IMR-90 (cell line): Measurements from ENCODE around the gene TRPC4. TPM values are rescaled to one million over a fixed set of nuclear protein-coding genes. Genes with fewer than 3 reads are reported as not detected.

Experiments used
- ATAC-seq: fragments of 200-7000 bp; cut with Tn5 transposase; 2 replicates; pipeline ENCODE4 v1.9.1; 2020; ENCODE audit warnings: low read depth, mild to moderate bottlenecking, moderate library complexity
- BruUV-seq: library from RNA; stranded (reverse); fragments of 400-500 nt; replicated peaks from 2 replicates; lab custom pipeline; 2021; lab: Mats Ljungman, UMichigan
- CTCF ChIA-PET: fragments of 300-600 bp; formaldehyde crosslinking; extraction: SDS; loops from one replicate; lab custom pipeline; 2021; ENCODE audit warnings: antibody characterized with exemption; lab: Yijun Ruan, JAX
- POLR2A ChIA-PET: fragments of 300-600 bp; sonication (Branson Sonifier 250); formaldehyde crosslinking; loops from one replicate; lab custom pipeline; 2022; ENCODE audit warnings: antibody characterized with exemption; ENCODE audit not compliant: unreplicated experiment; lab: Charles Lee
- DNase-seq: peaks from one replicate; pipeline ENCODE4 v3.0.0; 2013
- H2AFZ ChIP-seq: replicated peaks from 2 replicates; pipeline ENCODE3; 2013; ENCODE audit warnings: low read length, mild to moderate bottlenecking; ENCODE audit not compliant: poor library complexity
- H2AK5ac ChIP-seq: 2 replicates; pipeline ENCODE4 v1.6.1; 2013; ENCODE audit warnings: low read depth, low read length, inconsistent platforms
- H2AK9ac ChIP-seq: replicated peaks from 2 replicates; pipeline ENCODE3; 2013; ENCODE audit warnings: mild to moderate bottlenecking, low read depth, low read length, moderate library complexity; ENCODE audit not compliant: poor library complexity
- H2BK120ac ChIP-seq: 2 replicates; pipeline ENCODE4 v1.6.1; 2013; ENCODE audit warnings: low read depth, low read length, inconsistent platforms
- H2BK15ac ChIP-seq: 3 replicates; pipeline ENCODE4 v1.6.1; 2013; ENCODE audit warnings: low read depth, low read length, inconsistent platforms
- H2BK20ac ChIP-seq: 2 replicates; pipeline ENCODE4 v1.6.1; 2013; ENCODE audit warnings: low read depth, mild to moderate bottlenecking, inconsistent platforms, low read length, moderate library complexity
- H2BK5ac ChIP-seq: 2 replicates; pipeline ENCODE4 v1.6.1; 2013; ENCODE audit warnings: mild to moderate bottlenecking, low read depth, low read length, inconsistent platforms; ENCODE audit not compliant: poor library complexity, severe bottlenecking
- H3K14ac ChIP-seq: replicated peaks from 2 replicates; pipeline ENCODE4 v1.6.1; 2013; ENCODE audit warnings: low read depth, low read length, inconsistent platforms
- H3K18ac ChIP-seq: 2 replicates; pipeline ENCODE4 v1.6.1; 2013; ENCODE audit warnings: low read depth, low read length, control low read depth
- H3K23ac ChIP-seq: 2 replicates; pipeline ENCODE4 v1.6.1; 2013; ENCODE audit warnings: low read depth, low read length, inconsistent platforms
- H3K27ac ChIP-seq: 2 replicates; pipeline ENCODE4 v1.5.1; 2013; ENCODE audit warnings: mild to moderate bottlenecking, control low read depth, low read length; ENCODE audit not compliant: insufficient read depth
- H3K27me3 ChIP-seq: 2 replicates; pipeline ENCODE4 v1.6.1; 2013; ENCODE audit warnings: low read length; ENCODE audit not compliant: control insufficient read depth, insufficient read depth
- H3K36me3 ChIP-seq: 2 replicates; pipeline ENCODE4 v1.6.1; 2013; ENCODE audit warnings: low read length, mixed read lengths; ENCODE audit not compliant: control insufficient read depth, insufficient read depth
- H3K4ac ChIP-seq: 2 replicates; pipeline ENCODE4 v1.6.1; 2013; ENCODE audit warnings: low read depth, low read length, inconsistent platforms
- H3K4me1 ChIP-seq: 2 replicates; pipeline ENCODE4 v1.6.1; 2013; ENCODE audit warnings: low read length, mixed read lengths; ENCODE audit not compliant: control insufficient read depth, insufficient read depth
- H3K4me2 ChIP-seq: 2 replicates; pipeline ENCODE4 v1.6.1; 2013; ENCODE audit warnings: low read depth, mild to moderate bottlenecking, control low read depth, low read length, moderate library complexity
- H3K4me3 ChIP-seq: 2 replicates; pipeline ENCODE4 v1.5.1; 2013; ENCODE audit warnings: low read depth, mild to moderate bottlenecking, control low read depth, low read length, moderate library complexity; ENCODE audit not compliant: insufficient read depth
- H3K56ac ChIP-seq: 2 replicates; pipeline ENCODE4 v1.6.1; 2013; ENCODE audit warnings: low read length, inconsistent platforms; ENCODE audit not compliant: insufficient read depth; ENCODE audit errors: extremely low read depth
- H3K79me1 ChIP-seq, 2 experiments: 2 replicates each; pipeline ENCODE4 v1.6.1; 2013; ENCODE audit warnings: low read length in 2 of 2, inconsistent platforms in 1 of 2, low read depth in 1 of 2
- H3K9ac ChIP-seq: 2 replicates; pipeline ENCODE4 v1.6.1; 2013; ENCODE audit warnings: low read depth, low read length, control low read depth
- H3K9me1 ChIP-seq: 2 replicates; pipeline ENCODE4 v1.6.1; 2013; ENCODE audit warnings: low read length, inconsistent platforms; ENCODE audit not compliant: insufficient read depth
- H3K9me3 ChIP-seq: 2 replicates; pipeline ENCODE4 v1.6.1; 2013; ENCODE audit warnings: low read length; ENCODE audit not compliant: control insufficient read depth, insufficient read depth
- H4K20me1 ChIP-seq: 2 replicates; pipeline ENCODE4 v1.6.1; 2013; ENCODE audit warnings: low read length, inconsistent platforms; ENCODE audit not compliant: insufficient read depth
- H4K5ac ChIP-seq: 2 replicates; pipeline ENCODE4 v1.6.1; 2013; ENCODE audit warnings: mild to moderate bottlenecking, low read depth, low read length, control low read depth
- H4K8ac ChIP-seq, 2 experiments: 2 replicates each; pipeline ENCODE4 v1.6.1; 2013; ENCODE audit warnings: low read depth in 2 of 2, low read length in 2 of 2, control low read depth in 1 of 2, inconsistent platforms in 1 of 2
- H4K91ac ChIP-seq: 2 replicates; pipeline ENCODE4 v1.6.1; 2013; ENCODE audit warnings: low read depth, low read length, inconsistent platforms; ENCODE audit not compliant: insufficient read depth
- BHLHE40 ChIP-seq: fragments of 150-350 bp; IDR thresholded peaks from 2 replicates; pipeline ENCODE4 v1.6.1; 2016; ENCODE audit warnings: mild to moderate bottlenecking, low read depth, low read length
- CEBPB ChIP-seq: IDR thresholded peaks from 2 replicates; pipeline ENCODE4 v1.6.1; 2012; ENCODE audit warnings: low read depth, low read length, improper control_type of control experiment
- CHD1 ChIP-seq: IDR thresholded peaks from 2 replicates; pipeline ENCODE4 v1.6.1; 2012; ENCODE audit warnings: low read depth, low read length, improper control_type of control experiment
- FOS ChIP-seq: fragments of 150-350 bp; IDR thresholded peaks from 2 replicates; pipeline ENCODE4 v1.6.1; 2016; ENCODE audit warnings: low read depth, low read length
- MAFK ChIP-seq: IDR thresholded peaks from 2 replicates; pipeline ENCODE4 v1.6.1; 2012; ENCODE audit warnings: low read depth, low read length, improper control_type of control experiment
- MAZ ChIP-seq: IDR thresholded peaks from 2 replicates; pipeline ENCODE4 v1.6.1; 2012; ENCODE audit warnings: low read depth, mild to moderate bottlenecking, low read length, improper control_type of control experiment, moderate library complexity, borderline replicate concordance
- MXI1 ChIP-seq: IDR thresholded peaks from 2 replicates; pipeline ENCODE4 v1.6.1; 2012; ENCODE audit warnings: low read depth, mild to moderate bottlenecking, low read length, moderate library complexity, borderline replicate concordance
- NFE2L2 ChIP-seq: fragments of 150-350 bp; IDR thresholded peaks from 2 replicates; pipeline ENCODE4 v1.6.1; 2016; ENCODE audit warnings: low read depth, mild to moderate bottlenecking, low read length
- POLR2A ChIP-seq: IDR thresholded peaks from 2 replicates; pipeline ENCODE4 v1.6.1; 2012; ENCODE audit warnings: mild to moderate bottlenecking, low read depth, low read length
- RAD21 ChIP-seq: IDR thresholded peaks from 2 replicates; pipeline ENCODE4 v1.6.1; 2012; ENCODE audit warnings: low read length, improper control_type of control experiment
- RCOR1 ChIP-seq: IDR thresholded peaks from 2 replicates; pipeline ENCODE4 v1.6.1; 2012; ENCODE audit warnings: mild to moderate bottlenecking, low read length, improper control_type of control experiment; ENCODE audit not compliant: insufficient replicate concordance
- RFX5 ChIP-seq: IDR thresholded peaks from 2 replicates; pipeline ENCODE4 v1.8.0; 2012; ENCODE audit warnings: low read depth, mild to moderate bottlenecking, low read length, moderate library complexity
- SMC3 ChIP-seq: fragments of 150-350 bp; IDR thresholded peaks from 2 replicates; pipeline ENCODE4 v1.6.1; 2016; ENCODE audit warnings: low read depth, mild to moderate bottlenecking, antibody characterized with exemption, low read length, moderate library complexity
- WGBS, 2 experiments: methylation state at CpG; one replicate each; pipeline versions ENCODE4 v1.1.5 to v1.1.7; 2013; ENCODE audit warnings: missing lambda C conversion rate in 2 of 2; ENCODE audit not compliant: insufficient read length in 1 of 2; ENCODE audit errors: extremely low coverage in 2 of 2; 5-methylcytosine and 5-hydroxymethylcytosine counted together
- dilution Hi-C: fragments of 300-500 bp; cut with HindIII; formaldehyde crosslinking; loops from one replicate; pipeline ENCODE4 v1.14.3; 2018; ENCODE audit warnings: low sequenced_read_pairs; ENCODE audit not compliant: unreplicated experiment
- in situ Hi-C: fragments of 300-500 bp; cut with MboI; formaldehyde crosslinking; loops from 3 replicates; pipeline ENCODE4 v1.14.3; 2019; ENCODE audit warnings: low sequenced_read_pairs, inconsistent platforms, mixed read lengths
- intact Hi-C: fragments of 100-400 bp; cut with micrococcal nuclease; formaldehyde crosslinking; loops from 2 replicates; pipeline ENCODE4 v1.10.0; 2022
- polyA plus RNA-seq, 3 experiments: library from polyadenylated mRNA; depleted of rRNA; stranded (reverse); fragments of >200 nt; gene quantifications; 2 replicates each; pipeline ENCODE4 v1.2.3, GENCODE V29; 2012; ENCODE audit warnings: low replicate concordance in 1 of 3
- total RNA-seq: library from RNA; depleted of rRNA; stranded (reverse); fragments of >200 nt; gene quantifications from 2 replicates; pipeline ENCODE4 v1.2.3, GENCODE V29; 2012
- TF ChIP-seq, protein P1 (sequence below): fragments of 150-350 bp; IDR thresholded peaks from 2 replicates; pipeline ENCODE4 v1.6.1; 2017; ENCODE audit warnings: mild to moderate bottlenecking, antibody characterized with exemption, low read length, low read depth
- TF ChIP-seq, protein P2 (sequence below): conservative IDR thresholded peaks from 2 replicates; pipeline ENCODE4 v1.5.1; 2012; ENCODE audit warnings: mild to moderate bottlenecking, low read depth, low read length, improper control_type of control experiment
- TF ChIP-seq, protein P3 (sequence below): fragments of 150-350 bp; IDR thresholded peaks from 2 replicates; pipeline ENCODE4 v1.6.1; 2016; ENCODE audit warnings: low read depth, mild to moderate bottlenecking, low read length, moderate library complexity, borderline replicate concordance

Gene TRPC4
- total and polyA plus RNA-seq, 2 of the 4 experiments (the other 2 are of a cell fraction) = 1.9 to 5.2 TPM

DNA sequence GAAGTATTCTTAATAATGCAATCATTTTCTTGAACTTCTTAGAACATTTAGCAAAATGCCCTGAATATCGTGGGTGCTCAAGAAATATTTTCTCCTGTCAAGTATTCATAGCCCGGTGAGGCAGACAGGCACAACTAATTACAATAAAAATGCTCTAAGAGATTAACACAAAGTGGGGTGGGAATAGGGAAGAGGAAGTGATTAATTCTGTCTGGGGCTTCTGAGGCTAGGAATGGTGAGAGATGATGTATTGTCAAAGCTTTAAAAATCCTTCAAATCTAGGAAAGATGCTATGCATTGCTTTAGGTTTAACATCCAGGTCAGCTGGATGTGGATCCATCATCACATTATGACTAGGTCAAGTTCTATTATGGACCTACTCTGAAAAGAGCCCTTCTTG is 204.2 kb downstream of the TRPC4 start:
- H3K36me3 ChIP-seq = no peaks in the 10 kb centered on the region; the same call in 1 of the 2 replicates
- H2AK9ac ChIP-seq = no peak overlapping the region
- no peak overlapping the region; the same call in 1 of the 2 replicates for H3K4me2 ChIP-seq
- ATAC-seq (no peak), DNase-seq (no peak)
- H2AFZ ChIP-seq = no peak overlapping the region
- H3K4me1 ChIP-seq = peaks cover 7% of the 10 kb centered on the region; the same call in 1 of the 2 replicates
- H3K9me1 ChIP-seq = no peaks in the 10 kb centered on the region
- no TSS peak for BruUV-seq
- H2BK15ac ChIP-seq = no peak overlapping the region
- H4K91ac ChIP-seq = no peak overlapping the region
- POLR2A ChIA-PET = no interaction called here
- H3K56ac ChIP-seq = no peak overlapping the region
- no peak overlapping the region for H3K4ac ChIP-seq
- 0 out of 4 replicates have a peak overlapping the region, but pooled peaks of 1 of the 2 experiments have one; percentile 35 for H4K8ac ChIP-seq
- H3K14ac ChIP-seq = 0 out of 2 replicates have a peak overlapping the region, but pooled peaks have one; percentile 6
- H2BK20ac ChIP-seq = no peak overlapping the region
- intact Hi-C loops (no loop called here), in situ Hi-C loops (no loop called here), dilution Hi-C loops (no loop called here)
- peak overlapping the region; percentile 4 for H2BK5ac ChIP-seq
- H3K9ac ChIP-seq = no peak overlapping the region
- H3K27me3 ChIP-seq = no peaks in the 10 kb centered on the region
- no peak overlapping the region for H2BK120ac ChIP-seq
- no peak overlapping the region for H3K23ac ChIP-seq
- H2AK5ac ChIP-seq = no peak overlapping the region
- peak overlapping the region; percentile 86; the same call in 1 of the 2 replicates for H4K5ac ChIP-seq
- no peak overlapping the region for H3K27ac ChIP-seq
- no peaks in the 10 kb centered on the region for H3K79me1 ChIP-seq
- H3K18ac ChIP-seq = peak overlapping the region; percentile 63; the same call in 1 of the 2 replicates
- no peak overlapping the region for H3K4me3 ChIP-seq
- WGBS, 2 experiments = no CpG with 5 or more reads among the region's 2 CpGs
- no peaks in the 10 kb centered on the region for H3K9me3 ChIP-seq
- H4K20me1 ChIP-seq = no peaks in the 10 kb centered on the region
- CTCF ChIA-PET = interaction anchor here (0.5 to 0.7 kb wide), 2 partner anchors 9 to 1132 kb away, joined by 3 to 8 read pairs; no protein-coding TSS in a partner anchor
- TF ChIP-seq, protein P1, sequence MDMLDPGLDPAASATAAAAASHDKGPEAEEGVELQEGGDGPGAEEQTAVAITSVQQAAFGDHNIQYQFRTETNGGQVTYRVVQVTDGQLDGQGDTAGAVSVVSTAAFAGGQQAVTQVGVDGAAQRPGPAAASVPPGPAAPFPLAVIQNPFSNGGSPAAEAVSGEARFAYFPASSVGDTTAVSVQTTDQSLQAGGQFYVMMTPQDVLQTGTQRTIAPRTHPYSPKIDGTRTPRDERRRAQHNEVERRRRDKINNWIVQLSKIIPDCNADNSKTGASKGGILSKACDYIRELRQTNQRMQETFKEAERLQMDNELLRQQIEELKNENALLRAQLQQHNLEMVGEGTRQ = no peak
- TF ChIP-seq FOS (no peak), NFE2L2 (no peak), MAFK (no peak), RFX5 (no peak), CEBPB (no peak), POLR2A (no peak), MXI1 (no peak), BHLHE40 (no peak), RAD21 (no peak), RCOR1 (no peak), SMC3 (no peak), CHD1 (no peak), MAZ (no peak)
- TF ChIP-seq, protein P2, sequence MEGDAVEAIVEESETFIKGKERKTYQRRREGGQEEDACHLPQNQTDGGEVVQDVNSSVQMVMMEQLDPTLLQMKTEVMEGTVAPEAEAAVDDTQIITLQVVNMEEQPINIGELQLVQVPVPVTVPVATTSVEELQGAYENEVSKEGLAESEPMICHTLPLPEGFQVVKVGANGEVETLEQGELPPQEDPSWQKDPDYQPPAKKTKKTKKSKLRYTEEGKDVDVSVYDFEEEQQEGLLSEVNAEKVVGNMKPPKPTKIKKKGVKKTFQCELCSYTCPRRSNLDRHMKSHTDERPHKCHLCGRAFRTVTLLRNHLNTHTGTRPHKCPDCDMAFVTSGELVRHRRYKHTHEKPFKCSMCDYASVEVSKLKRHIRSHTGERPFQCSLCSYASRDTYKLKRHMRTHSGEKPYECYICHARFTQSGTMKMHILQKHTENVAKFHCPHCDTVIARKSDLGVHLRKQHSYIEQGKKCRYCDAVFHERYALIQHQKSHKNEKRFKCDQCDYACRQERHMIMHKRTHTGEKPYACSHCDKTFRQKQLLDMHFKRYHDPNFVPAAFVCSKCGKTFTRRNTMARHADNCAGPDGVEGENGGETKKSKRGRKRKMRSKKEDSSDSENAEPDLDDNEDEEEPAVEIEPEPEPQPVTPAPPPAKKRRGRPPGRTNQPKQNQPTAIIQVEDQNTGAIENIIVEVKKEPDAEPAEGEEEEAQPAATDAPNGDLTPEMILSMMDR = no peak
- TF ChIP-seq, protein P3, sequence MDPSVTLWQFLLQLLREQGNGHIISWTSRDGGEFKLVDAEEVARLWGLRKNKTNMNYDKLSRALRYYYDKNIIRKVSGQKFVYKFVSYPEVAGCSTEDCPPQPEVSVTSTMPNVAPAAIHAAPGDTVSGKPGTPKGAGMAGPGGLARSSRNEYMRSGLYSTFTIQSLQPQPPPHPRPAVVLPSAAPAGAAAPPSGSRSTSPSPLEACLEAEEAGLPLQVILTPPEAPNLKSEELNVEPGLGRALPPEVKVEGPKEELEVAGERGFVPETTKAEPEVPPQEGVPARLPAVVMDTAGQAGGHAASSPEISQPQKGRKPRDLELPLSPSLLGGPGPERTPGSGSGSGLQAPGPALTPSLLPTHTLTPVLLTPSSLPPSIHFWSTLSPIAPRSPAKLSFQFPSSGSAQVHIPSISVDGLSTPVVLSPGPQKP = no peak
